Uterus (tissue), 2 donors: ENCODE results near the gene RAB14.

ENCODE experiments used
- POLR2A ChIP-seq, 2 donors: fragments of 450-650 bp; IDR thresholded peaks; one replicate each; pipeline ENCODE4 v1.6.1; 2016; ENCODE audit warnings: antibody characterized with exemption in 2 of 2, mild to moderate bottlenecking in 1 of 2, moderate library complexity in 1 of 2
- TF ChIP-seq, protein P1 (sequence below), 4 experiments: fragments of 200-600 bp in 2 of 4; fragments of 450-650 bp in 2 of 4; sonication (generic) in 2 of 4; IDR thresholded peaks; one replicate each; pipeline ENCODE4 v1.5.1; 2016 to 2019; ENCODE audit warnings: antibody characterized with exemption in 4 of 4, mild to moderate bottlenecking in 2 of 4, moderate library complexity in 1 of 4

DNA sequence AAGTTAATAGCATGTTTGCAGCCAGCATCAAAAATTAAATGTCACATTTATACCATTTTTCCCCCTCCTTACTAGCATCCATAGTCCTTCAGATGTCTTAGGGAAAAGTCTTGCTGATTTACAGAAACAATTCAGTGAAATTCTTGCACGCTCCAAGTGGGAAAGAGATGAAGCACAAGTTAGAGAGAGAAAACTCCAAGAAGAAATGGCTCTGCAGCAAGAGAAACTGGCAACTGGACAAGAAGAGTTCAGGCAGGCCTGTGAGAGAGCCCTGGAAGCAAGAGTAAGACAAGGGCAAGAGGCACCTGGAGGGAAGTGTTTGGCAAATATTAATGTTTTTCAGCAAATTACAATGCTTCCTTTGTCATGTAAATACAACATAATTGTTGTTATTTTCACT lies 60.4 kb downstream of the RAB14 start:
- TF ChIP-seq, protein P1, sequence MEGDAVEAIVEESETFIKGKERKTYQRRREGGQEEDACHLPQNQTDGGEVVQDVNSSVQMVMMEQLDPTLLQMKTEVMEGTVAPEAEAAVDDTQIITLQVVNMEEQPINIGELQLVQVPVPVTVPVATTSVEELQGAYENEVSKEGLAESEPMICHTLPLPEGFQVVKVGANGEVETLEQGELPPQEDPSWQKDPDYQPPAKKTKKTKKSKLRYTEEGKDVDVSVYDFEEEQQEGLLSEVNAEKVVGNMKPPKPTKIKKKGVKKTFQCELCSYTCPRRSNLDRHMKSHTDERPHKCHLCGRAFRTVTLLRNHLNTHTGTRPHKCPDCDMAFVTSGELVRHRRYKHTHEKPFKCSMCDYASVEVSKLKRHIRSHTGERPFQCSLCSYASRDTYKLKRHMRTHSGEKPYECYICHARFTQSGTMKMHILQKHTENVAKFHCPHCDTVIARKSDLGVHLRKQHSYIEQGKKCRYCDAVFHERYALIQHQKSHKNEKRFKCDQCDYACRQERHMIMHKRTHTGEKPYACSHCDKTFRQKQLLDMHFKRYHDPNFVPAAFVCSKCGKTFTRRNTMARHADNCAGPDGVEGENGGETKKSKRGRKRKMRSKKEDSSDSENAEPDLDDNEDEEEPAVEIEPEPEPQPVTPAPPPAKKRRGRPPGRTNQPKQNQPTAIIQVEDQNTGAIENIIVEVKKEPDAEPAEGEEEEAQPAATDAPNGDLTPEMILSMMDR (IDR thresholded peaks at IDR 0.05): no peak
- TF ChIP-seq POLR2A (IDR thresholded peaks at IDR 0.05): no peak
